Testis (tissue), 3 donors: ENCODE results near the gene VAV2. TPM values are rescaled to one million over a fixed set of nuclear protein-coding genes. Genes with fewer than 3 reads are reported as not detected.

Experiments used
- DNase-seq: peaks from one replicate; pipeline ENCODE4 v3.0.0-alpha.2; 2019
- H3K27ac ChIP-seq, 2 donors: fragments of 200-600 bp; sonication (generic); one replicate each; pipeline ENCODE4 v1.5.1; 2019
- H3K27me3 ChIP-seq: fragments of 200-600 bp; sonication (generic); one replicate; pipeline ENCODE4 v1.5.1; 2019
- H3K36me3 ChIP-seq: fragments of 200-600 bp; sonication (generic); one replicate; pipeline ENCODE4 v1.5.1; 2017; ENCODE audit warnings: low read depth; ENCODE audit errors: missing control alignments
- H3K4me1 ChIP-seq: fragments of 200-600 bp; sonication (generic); one replicate; pipeline ENCODE4 v1.5.1; 2019
- H3K4me3 ChIP-seq, 2 donors: fragments of 200-600 bp; sonication (generic); one replicate each; pipeline ENCODE4 v1.5.1; 2017 to 2019
- H3K9me3 ChIP-seq: fragments of 200-600 bp; sonication (generic); one replicate; pipeline ENCODE4 v1.5.1; 2017
- POLR2A ChIP-seq: fragments of 450-650 bp; IDR thresholded peaks from one replicate; pipeline ENCODE4 v1.6.1; 2017; ENCODE audit warnings: antibody characterized with exemption, mild to moderate bottlenecking, moderate library complexity
- WGBS, 2 donors: methylation state at CpG; one replicate each; pipeline ENCODE4 v1.1.5; 2018; 5-methylcytosine and 5-hydroxymethylcytosine counted together
- intact Hi-C: fragments of 100-400 bp; cut with DNase I; formaldehyde crosslinking; loops from one replicate; pipeline ENCODE4 v1.15.1; 2023; ENCODE audit warnings: low total_unique reads
- polyA plus RNA-seq: library from polyadenylated mRNA; stranded (reverse); fragments of 350-450 nt; fragmentation: Illumina TruSeq; extraction: RNeasy Lipid Tissue Mini Kit (QIAGEN cat#74804); gene quantifications from one replicate; pipeline ENCODE4 v1.2.3, GENCODE V29; 2014; ENCODE audit warnings: low read depth, low replicate concordance; ENCODE audit not compliant: insufficient read depth
- total RNA-seq, 2 donors: library from RNA; depleted of rRNA; stranded (reverse); fragments of >200 nt; gene quantifications; one replicate each; pipeline ENCODE4 v1.2.3, GENCODE V29; 2016
- TF ChIP-seq, protein P1 (sequence below), 3 experiments: fragments of 450-650 bp in 2 of 3; fragments of 200-600 bp in 1 of 3; sonication (generic) in 1 of 3; IDR thresholded peaks; one replicate each; pipeline ENCODE4 v1.5.1; 2016 to 2019; ENCODE audit warnings: antibody characterized with exemption in 3 of 3, mild to moderate bottlenecking in 2 of 3, moderate library complexity in 1 of 3

VAV2 gene
- total and polyA plus RNA-seq, 3 donors from 2014 or later, result 11.0 to 14.1 (median 12.2) TPM

DNA sequence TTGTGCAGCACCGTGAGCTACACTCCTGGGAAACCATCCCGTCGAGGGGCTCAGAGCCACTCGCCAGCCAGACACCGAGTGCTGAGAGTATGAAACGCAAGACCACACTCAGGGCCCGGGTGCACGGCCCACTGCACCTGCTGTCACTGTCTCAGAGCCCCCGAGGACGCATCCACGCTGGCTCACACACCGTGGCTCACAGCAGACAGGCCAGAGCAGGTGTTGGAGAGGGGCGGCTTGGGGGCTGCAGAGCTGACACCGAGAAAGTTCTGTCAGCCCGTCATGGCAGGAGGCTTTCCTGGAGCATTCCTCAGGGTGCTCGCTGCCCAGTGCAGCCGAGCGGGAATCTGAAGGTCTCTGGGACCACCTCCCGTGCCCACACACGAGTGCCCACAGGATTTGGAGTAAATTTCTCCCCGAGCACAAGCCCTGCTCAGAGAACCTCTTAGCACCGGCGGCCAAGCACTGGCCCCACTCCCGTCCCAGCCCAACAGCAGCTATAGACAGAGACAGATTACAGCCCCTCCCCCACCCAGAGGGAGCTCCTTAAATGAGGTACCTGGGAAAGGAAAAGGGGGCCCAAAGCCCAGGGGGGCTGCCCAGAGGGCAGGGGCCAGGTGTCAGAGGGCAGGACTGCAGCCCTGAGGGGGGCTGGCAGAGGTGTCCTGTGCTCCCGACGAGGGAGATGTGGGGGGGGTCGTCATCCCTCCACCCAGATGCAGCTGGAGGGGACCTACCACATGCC lies 197.9 kb downstream of the VAV2 start:
- intact Hi-C loops, result no loop called here
- TF ChIP-seq POLR2A, result no peak
- TF ChIP-seq, protein P1, sequence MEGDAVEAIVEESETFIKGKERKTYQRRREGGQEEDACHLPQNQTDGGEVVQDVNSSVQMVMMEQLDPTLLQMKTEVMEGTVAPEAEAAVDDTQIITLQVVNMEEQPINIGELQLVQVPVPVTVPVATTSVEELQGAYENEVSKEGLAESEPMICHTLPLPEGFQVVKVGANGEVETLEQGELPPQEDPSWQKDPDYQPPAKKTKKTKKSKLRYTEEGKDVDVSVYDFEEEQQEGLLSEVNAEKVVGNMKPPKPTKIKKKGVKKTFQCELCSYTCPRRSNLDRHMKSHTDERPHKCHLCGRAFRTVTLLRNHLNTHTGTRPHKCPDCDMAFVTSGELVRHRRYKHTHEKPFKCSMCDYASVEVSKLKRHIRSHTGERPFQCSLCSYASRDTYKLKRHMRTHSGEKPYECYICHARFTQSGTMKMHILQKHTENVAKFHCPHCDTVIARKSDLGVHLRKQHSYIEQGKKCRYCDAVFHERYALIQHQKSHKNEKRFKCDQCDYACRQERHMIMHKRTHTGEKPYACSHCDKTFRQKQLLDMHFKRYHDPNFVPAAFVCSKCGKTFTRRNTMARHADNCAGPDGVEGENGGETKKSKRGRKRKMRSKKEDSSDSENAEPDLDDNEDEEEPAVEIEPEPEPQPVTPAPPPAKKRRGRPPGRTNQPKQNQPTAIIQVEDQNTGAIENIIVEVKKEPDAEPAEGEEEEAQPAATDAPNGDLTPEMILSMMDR (IDR thresholded peaks at IDR 0.05), result no peak
- WGBS, 2 donors, result 85 to 93% methylated on average over 25 to 27 of the region's 27 CpGs
- Histone ChIP-seq H3K36me3 (no peaks in the 10 kb centered on the region), H3K9me3 (no peaks in the 10 kb centered on the region), H3K27me3 (no peaks in the 10 kb centered on the region), H3K27ac (no peak overlapping the region), H3K4me3 (no peak overlapping the region), H3K4me1 (peaks cover 8% of the 10 kb centered on the region)
- no peak for DNase-seq

DNA sequence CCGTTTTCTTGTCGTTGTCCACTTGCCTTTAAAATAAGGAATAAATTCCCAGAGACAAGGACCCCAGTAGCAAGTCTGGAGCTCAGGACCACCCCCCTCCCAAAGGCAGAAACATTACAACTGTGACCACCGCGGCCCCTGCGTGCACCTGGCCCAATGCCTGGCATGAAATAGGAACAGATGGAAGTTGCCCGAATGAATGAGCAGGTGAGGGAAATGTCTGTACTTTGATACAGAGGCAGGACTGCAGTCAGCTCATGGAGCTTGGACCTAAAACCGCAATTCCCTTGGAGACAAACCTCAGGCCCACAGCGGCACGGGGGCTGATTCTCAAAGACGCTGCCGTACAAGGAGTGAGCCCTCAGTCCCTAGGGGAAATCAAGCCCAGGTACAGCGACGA lies 198.7 kb downstream of the VAV2 start:
- 69 to 93% methylated on average over 13 of the region's 13 CpGs for WGBS, 2 donors
- no peak for DNase-seq
- H3K27ac ChIP-seq, result no peak overlapping the region
- no peaks in the 10 kb centered on the region for H3K9me3 ChIP-seq
- intact Hi-C loops, result no loop called here
- no peak overlapping the region for H3K4me3 ChIP-seq
- no peaks in the 10 kb centered on the region for H3K36me3 ChIP-seq
- no peaks in the 10 kb centered on the region for H3K27me3 ChIP-seq
- peaks cover 8% of the 10 kb centered on the region for H3K4me1 ChIP-seq
- TF ChIP-seq POLR2A, result no peak
- TF ChIP-seq, protein P1 (IDR thresholded peaks at IDR 0.05), result no peak

DNA sequence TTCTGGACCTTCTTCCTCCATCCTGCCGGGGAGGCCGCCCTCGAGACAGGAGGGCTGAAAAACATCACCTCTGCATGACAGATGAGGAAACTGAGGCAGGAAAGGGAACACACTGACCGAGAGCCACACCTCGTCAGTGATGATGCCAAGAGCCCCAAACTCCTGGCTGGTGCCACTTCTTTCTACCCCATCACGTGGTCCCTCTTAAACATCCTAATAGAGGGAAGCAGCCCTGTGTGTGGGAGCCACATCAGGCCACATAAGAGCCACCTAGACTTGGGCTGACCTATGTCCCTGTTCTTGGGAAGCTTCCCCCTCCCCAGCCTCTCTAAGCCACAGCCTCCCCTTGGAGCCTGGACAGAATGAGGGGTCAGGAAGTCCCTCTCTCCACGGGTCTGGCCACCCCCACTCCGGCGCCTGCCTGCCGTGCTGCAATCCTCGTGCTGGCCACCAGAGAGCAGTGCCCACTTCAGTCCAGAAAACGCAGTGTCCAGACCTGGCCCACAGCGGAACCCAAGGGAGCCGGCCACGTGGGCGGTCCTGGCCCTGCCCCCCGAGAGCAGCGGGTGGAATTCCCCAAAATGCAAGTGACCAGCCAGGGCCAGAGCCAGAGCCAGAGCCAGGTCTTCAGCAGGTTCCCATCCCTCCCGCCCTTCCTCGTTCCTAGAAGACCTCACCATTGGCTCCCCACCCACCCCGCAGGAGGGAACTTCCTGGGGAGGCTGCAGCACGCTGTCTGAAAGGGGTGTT lies 199.2 kb downstream of the VAV2 start:
- Histone ChIP-seq H3K27me3 (no peaks in the 10 kb centered on the region), H3K4me3 (no peak overlapping the region), H3K36me3 (no peaks in the 10 kb centered on the region), H3K27ac (no peak overlapping the region), H3K4me1 (peaks cover 8% of the 10 kb centered on the region), H3K9me3 (no peaks in the 10 kb centered on the region)
- WGBS, 2 donors, result 30 to 32% methylated on average over 16 to 22 of the region's 22 CpGs
- intact Hi-C loops, result no loop called here
- peak; percentile 81 for DNase-seq
- TF ChIP-seq POLR2A, result no peak
- TF ChIP-seq, protein P1 (IDR thresholded peaks at IDR 0.05), result peak; percentile 97 to 99 (median 97)

DNA sequence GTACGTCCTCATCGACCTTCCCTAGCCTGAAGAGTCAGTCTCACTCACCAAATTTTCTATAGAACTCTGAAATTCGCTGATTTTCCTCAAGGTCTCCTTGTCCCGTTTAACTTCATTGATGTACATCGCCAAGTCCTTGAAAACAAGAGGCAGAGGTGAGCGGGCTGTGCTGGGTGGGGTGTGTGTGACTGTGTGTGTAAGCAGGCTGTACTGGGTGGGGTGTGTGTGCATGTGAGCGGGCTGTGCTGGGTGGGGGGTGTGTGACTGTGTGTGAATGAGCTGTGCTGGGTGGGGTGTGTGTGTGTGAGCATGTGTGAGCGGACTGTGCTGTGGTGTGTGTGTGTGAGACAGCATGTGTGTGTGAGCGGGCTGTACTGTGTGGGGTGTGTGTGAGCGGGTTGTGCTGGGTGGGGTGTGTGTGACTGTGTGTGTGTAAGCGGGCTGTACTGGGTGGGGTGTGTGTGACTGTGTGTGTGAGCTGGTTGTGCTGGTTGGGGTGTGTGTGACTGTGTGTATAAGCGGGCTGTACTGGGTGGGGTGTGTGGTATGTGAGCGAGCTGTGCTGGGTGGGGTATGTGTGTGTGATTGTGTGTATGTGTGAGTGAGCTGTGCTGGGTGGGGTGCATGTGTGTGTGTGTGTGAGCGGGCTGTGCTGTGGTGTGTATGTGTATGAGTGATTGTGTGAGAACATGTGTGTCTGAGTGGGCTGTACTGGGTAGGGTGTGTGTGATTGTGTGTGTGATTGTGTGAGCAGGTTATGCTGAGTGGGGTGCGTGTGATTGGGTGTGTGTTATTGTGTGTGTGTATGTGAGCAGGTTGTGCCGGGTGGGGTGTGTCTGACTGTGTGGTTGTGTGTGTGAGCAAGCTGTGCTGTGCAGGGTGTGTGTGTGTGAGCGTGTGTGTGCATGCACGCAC lies 200.1 kb downstream of the VAV2 start:
- Histone ChIP-seq H3K9me3 (no peaks in the 10 kb centered on the region), H3K4me3 (no peak overlapping the region), H3K27me3 (no peaks in the 10 kb centered on the region), H3K27ac (no peak overlapping the region), H3K4me1 (peaks cover 6% of the 10 kb centered on the region), H3K36me3 (no peaks in the 10 kb centered on the region)
- no peak for DNase-seq
- WGBS, 2 donors, result 85 to 93% methylated on average over 16 to 18 of the region's 18 CpGs
- intact Hi-C loops, result loop anchor here (2.0 kb wide), 1 partner anchor 201 kb away; the partner anchor contains the start of gene VAV2
- TF ChIP-seq, protein P1 (IDR thresholded peaks at IDR 0.05), result no peak
- no peak for TF ChIP-seq POLR2A
